DMS114 treated with DMSO at 0.1 percent for 48 hours (cell line): Measurements from ENCODE around the gene ADAMTSL1.

ENCODE experiments used
- DNase-seq: peaks from one replicate; lab custom pipeline; 2025; ENCODE audit not compliant: unreplicated experiment; lab: John Stamatoyannopoulos, UW

Gene ADAMTSL1

GRCh38 chr9:18496256-18497000, 22.5 kb downstream of the ADAMTSL1 start:
- DNase-seq: no peak

- no peak for DNase-seq
These were observed 25.1 kb downstream of the ADAMTSL1 start for GRCh38 chr9:18499062-18499461.

- no peak for DNase-seq
These were observed 26.0 kb downstream of the ADAMTSL1 start for GRCh38 chr9:18499980-18500379.

GRCh38 chr9:18500451-18500850, 26.5 kb downstream of the ADAMTSL1 start:
- DNase-seq: no peak

GRCh38 chr9:18501949-18502348, 28.0 kb downstream of the ADAMTSL1 start:
- no peak for DNase-seq

GRCh38 chr9:18502546-18502945, 28.6 kb downstream of the ADAMTSL1 start:
- DNase-seq: no peak

GRCh38 chr9:18504707-18505106, 30.8 kb downstream of the ADAMTSL1 start:
- no peak for DNase-seq

- no peak for DNase-seq
These were observed 33.2 kb downstream of the ADAMTSL1 start for GRCh38 chr9:18507151-18507550.

GRCh38 chr9:18516514-18516913, 42.6 kb downstream of the ADAMTSL1 start:
- DNase-seq: no peak

GRCh38 chr9:18516965-18517364, 43.0 kb downstream of the ADAMTSL1 start:
- no peak for DNase-seq

GRCh38 chr9:18520416-18521047, 46.6 kb downstream of the ADAMTSL1 start:
- no peak for DNase-seq

GRCh38 chr9:18526685-18527084, 52.7 kb downstream of the ADAMTSL1 start:
- DNase-seq: no peak

GRCh38 chr9:18531136-18532065, 57.4 kb downstream of the ADAMTSL1 start:
- no peak for DNase-seq

- DNase-seq: no peak
These were observed 60.7 kb downstream of the ADAMTSL1 start for GRCh38 chr9:18534611-18535010.

GRCh38 chr9:18536554-18536953, 62.6 kb downstream of the ADAMTSL1 start:
- no peak for DNase-seq

- DNase-seq: no peak
These were observed 65.3 kb downstream of the ADAMTSL1 start for GRCh38 chr9:18539203-18539693.

GRCh38 chr9:18542837-18543405, 69.0 kb downstream of the ADAMTSL1 start:
- no peak for DNase-seq

- DNase-seq: no peak
These were observed 69.6 kb downstream of the ADAMTSL1 start for GRCh38 chr9:18543406-18544192.

GRCh38 chr9:18544456-18544855, 70.5 kb downstream of the ADAMTSL1 start:
- DNase-seq: no peak

GRCh38 chr9:18545636-18546360, 71.8 kb downstream of the ADAMTSL1 start:
- DNase-seq: no peak
